GM23338 (cell line): Measurements from ENCODE around the gene PHACTR1. TPM values are rescaled to one million over a fixed set of nuclear protein-coding genes. Genes with fewer than 3 reads are reported as not detected.

Source experiments
- ATAC-seq: fragments of 200-7000 bp; cut with Tn5 transposase; 3 replicates; pipeline ENCODE4 v1.9.1; 2020
- DNase-seq: peaks from one replicate; pipeline ENCODE4 v3.0.0-alpha.2; 2015; ENCODE audit warnings: low spot score
- H2AFZ ChIP-seq: fragments of 200-600 bp; sonication (generic); 2 replicates; pipeline ENCODE4 v1.8.0; 2016; ENCODE audit warnings: antibody characterized with exemption, mild to moderate bottlenecking, moderate library complexity
- H3F3A ChIP-seq: fragments of 200-600 bp; sonication (generic); replicated peaks from 2 replicates; pipeline ENCODE4 v1.8.0; 2017; ENCODE audit warnings: antibody characterized with exemption, mixed run types, low read depth
- H3K27ac ChIP-seq: fragments of 200-600 bp; sonication (generic); 2 replicates; pipeline ENCODE4 v1.6.1; 2016; ENCODE audit warnings: low read depth
- H3K27me3 ChIP-seq: fragments of 200-600 bp; sonication (generic); 2 replicates; pipeline ENCODE4 v1.8.0; 2016; ENCODE audit warnings: mild to moderate bottlenecking, mixed run types, moderate library complexity; ENCODE audit not compliant: insufficient read depth
- H3K36me3 ChIP-seq: fragments of 200-600 bp; sonication (generic); 2 replicates; pipeline ENCODE4 v1.8.0; 2016; ENCODE audit warnings: mild to moderate bottlenecking; ENCODE audit not compliant: insufficient read depth
- H3K4me1 ChIP-seq: fragments of 200-600 bp; sonication (generic); 2 replicates; pipeline ENCODE4 v1.8.0; 2016; ENCODE audit warnings: mild to moderate bottlenecking, moderate library complexity; ENCODE audit not compliant: insufficient read depth
- H3K4me2 ChIP-seq: fragments of 200-600 bp; sonication (generic); 2 replicates; pipeline ENCODE4 v1.7.1; 2017; ENCODE audit warnings: mixed run types
- H3K4me3 ChIP-seq: fragments of 200-600 bp; sonication (generic); 2 replicates; pipeline ENCODE4 v1.6.1; 2016; ENCODE audit warnings: mixed run types
- H3K79me2 ChIP-seq: fragments of 200-600 bp; sonication (generic); replicated peaks from 2 replicates; pipeline ENCODE4 v1.8.0; 2017; ENCODE audit warnings: mild to moderate bottlenecking; ENCODE audit not compliant: insufficient read depth
- H3K9me2 ChIP-seq: fragments of 200-600 bp; sonication (generic); 2 replicates; pipeline ENCODE4 v1.8.0; 2017; ENCODE audit not compliant: insufficient read depth
- H4K20me1 ChIP-seq: fragments of 200-600 bp; sonication (generic); replicated peaks from 2 replicates; pipeline ENCODE4 v1.8.0; 2017; ENCODE audit warnings: mild to moderate bottlenecking; ENCODE audit not compliant: insufficient read depth
- H3K27ac Mint-ChIP-seq: 2 replicates; pipeline ENCODE4 v1.8.0; 2020; ENCODE audit warnings: inconsistent platforms, mild to moderate bottlenecking, moderate library complexity, mixed read lengths
- H3K27me3 Mint-ChIP-seq: 3 replicates; pipeline ENCODE4 v1.8.0; 2022; ENCODE audit warnings: low read depth, mild to moderate bottlenecking, moderate library complexity, mixed read lengths, inconsistent platforms; ENCODE audit not compliant: insufficient read depth, poor library complexity
- H3K36me3 Mint-ChIP-seq: 3 replicates; pipeline ENCODE4 v1.8.0; 2021; ENCODE audit warnings: low read depth, mild to moderate bottlenecking, inconsistent platforms, moderate library complexity, mixed read lengths
- H3K4me1 Mint-ChIP-seq: 3 replicates; pipeline ENCODE4 v1.8.0; 2020; ENCODE audit warnings: mild to moderate bottlenecking, inconsistent platforms, mixed read lengths
- H3K4me3 Mint-ChIP-seq: 3 replicates; pipeline ENCODE4 v1.8.0; 2021; ENCODE audit warnings: moderate library complexity, mild to moderate bottlenecking, inconsistent platforms, mixed read lengths
- H3K9me3 Mint-ChIP-seq: 3 replicates; pipeline ENCODE4 v1.8.0; 2020; ENCODE audit warnings: moderate library complexity, mild to moderate bottlenecking, inconsistent platforms, mixed read lengths
- NANOG ChIP-seq: IDR thresholded peaks from 2 replicates; pipeline ENCODE4 v1.6.1; 2016; ENCODE audit warnings: antibody characterized with exemption, borderline replicate concordance
- polyA plus RNA-seq: library from polyadenylated mRNA; unstranded; fragments of >200 nt; fragmentation: Nextera tagmentation; extraction: Ambion mirVana; gene quantifications from 2 replicates; pipeline ENCODE4 v1.2.1, GENCODE V29; 2016
- total RNA-seq: library from RNA; depleted of rRNA; stranded (reverse); fragments of >200 nt; shearing (Covaris generic); gene quantifications from 2 replicates; pipeline ENCODE4 v1.2.3, GENCODE V29; 2014
- TF ChIP-seq, protein P1 (sequence below), 2 experiments: fragments of 200-600 bp in 1 of 2; sonication (generic) in 1 of 2; conservative IDR thresholded peaks; 2 replicates each; pipeline versions ENCODE4 v1.5.1 to v1.6.1; 2016 to 2017; ENCODE audit warnings: antibody characterized with exemption in 2 of 2, low read depth in 2 of 2, mild to moderate bottlenecking in 2 of 2, moderate library complexity in 1 of 2
- TF ChIP-seq, protein P2 (sequence below): fragments of 250-450 bp; sonication (Bioruptor Pico); IDR thresholded peaks from 2 replicates; pipeline ENCODE4 v1.5.0; 2020; ENCODE audit warnings: mild to moderate bottlenecking, moderate library complexity

The PHACTR1 gene
- total and polyA plus RNA-seq, 2 experiments from 2014 or later = 5.9 to 19.3 TPM

DNA sequence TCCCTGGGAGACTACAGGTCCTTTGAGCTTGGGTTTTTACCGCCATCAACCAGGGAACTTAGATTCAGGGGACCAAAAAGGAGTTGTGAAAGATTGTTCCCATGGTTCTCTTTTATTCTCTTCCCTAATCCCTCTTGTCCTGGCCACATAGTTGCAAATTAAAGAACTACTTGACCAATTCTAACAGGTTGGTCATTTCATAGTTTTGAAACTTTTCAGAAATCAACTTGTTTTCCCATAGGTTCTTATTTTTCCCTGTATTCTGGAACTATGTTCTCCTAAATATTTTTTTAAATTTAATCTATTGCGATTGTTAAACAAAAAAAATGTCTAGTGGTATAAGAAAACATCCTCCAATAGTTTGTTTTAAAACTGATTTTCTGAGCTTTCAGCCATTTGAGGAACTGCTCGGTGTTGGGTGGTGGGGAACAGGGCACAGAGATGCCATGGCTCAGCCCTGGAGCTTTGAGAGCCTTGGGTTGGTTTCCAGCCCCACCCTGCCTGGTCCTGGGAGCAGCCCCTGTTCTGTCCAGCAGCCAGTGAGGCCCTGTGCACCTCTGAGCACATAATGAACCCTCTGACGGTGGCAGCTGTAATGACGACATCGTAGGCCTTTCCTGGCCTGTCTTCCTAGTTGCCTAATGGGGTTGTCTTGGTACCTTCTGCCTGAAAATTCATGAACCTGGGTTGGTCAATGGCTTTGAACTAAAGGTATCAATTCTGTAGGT lies 558.3 kb downstream of the PHACTR1 start (continued):
- TF ChIP-seq, protein P1, sequence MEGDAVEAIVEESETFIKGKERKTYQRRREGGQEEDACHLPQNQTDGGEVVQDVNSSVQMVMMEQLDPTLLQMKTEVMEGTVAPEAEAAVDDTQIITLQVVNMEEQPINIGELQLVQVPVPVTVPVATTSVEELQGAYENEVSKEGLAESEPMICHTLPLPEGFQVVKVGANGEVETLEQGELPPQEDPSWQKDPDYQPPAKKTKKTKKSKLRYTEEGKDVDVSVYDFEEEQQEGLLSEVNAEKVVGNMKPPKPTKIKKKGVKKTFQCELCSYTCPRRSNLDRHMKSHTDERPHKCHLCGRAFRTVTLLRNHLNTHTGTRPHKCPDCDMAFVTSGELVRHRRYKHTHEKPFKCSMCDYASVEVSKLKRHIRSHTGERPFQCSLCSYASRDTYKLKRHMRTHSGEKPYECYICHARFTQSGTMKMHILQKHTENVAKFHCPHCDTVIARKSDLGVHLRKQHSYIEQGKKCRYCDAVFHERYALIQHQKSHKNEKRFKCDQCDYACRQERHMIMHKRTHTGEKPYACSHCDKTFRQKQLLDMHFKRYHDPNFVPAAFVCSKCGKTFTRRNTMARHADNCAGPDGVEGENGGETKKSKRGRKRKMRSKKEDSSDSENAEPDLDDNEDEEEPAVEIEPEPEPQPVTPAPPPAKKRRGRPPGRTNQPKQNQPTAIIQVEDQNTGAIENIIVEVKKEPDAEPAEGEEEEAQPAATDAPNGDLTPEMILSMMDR (conservative IDR thresholded peaks at IDR 0.05; ENCODE audit: low read depth in 2 of 2) = no peak

DNA sequence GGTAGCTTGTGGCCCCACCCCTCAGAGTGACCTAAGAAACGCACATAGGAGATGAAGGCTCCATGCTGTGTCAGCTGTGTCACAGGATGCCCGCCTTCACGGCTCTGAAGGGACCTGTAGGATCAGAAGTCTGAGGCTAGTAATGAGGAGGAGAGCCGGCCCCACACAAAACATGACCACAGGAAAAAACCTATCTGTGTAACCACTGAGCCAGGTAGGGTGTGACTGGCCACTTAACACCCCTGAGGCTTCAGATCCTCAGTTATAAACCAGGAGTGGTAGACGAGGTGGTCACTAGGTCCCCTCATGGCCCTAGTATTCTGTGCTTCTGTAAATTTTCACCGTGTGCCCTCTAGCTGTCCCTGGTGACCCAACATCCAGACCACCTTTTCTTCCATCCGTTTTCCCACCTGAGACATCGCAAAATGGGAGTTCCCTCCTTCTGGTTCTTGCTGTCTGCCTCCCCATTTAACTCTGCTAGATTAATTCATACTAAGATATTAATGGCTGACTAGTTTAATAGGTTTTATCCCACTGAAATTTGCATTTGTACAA lies 558.9 kb downstream of the PHACTR1 start:
- H3K4me3 Mint-ChIP-seq = no peak overlapping the region
- no peak overlapping the region for H2AFZ ChIP-seq
- H3F3A ChIP-seq = no peaks in the 10 kb centered on the region
- no peaks in the 10 kb centered on the region for H3K27me3 ChIP-seq
- H3K4me1 Mint-ChIP-seq = peaks cover 11% of the 10 kb centered on the region
- peaks cover 2% of the 10 kb centered on the region for H3K27me3 Mint-ChIP-seq
- no peak overlapping the region for H3K27ac Mint-ChIP-seq
- H4K20me1 ChIP-seq = no peaks in the 10 kb centered on the region
- H3K36me3 Mint-ChIP-seq = no peaks in the 10 kb centered on the region; the same call in 1 of the 3 replicates
- ATAC-seq = no peak
- TF ChIP-seq, protein P2, sequence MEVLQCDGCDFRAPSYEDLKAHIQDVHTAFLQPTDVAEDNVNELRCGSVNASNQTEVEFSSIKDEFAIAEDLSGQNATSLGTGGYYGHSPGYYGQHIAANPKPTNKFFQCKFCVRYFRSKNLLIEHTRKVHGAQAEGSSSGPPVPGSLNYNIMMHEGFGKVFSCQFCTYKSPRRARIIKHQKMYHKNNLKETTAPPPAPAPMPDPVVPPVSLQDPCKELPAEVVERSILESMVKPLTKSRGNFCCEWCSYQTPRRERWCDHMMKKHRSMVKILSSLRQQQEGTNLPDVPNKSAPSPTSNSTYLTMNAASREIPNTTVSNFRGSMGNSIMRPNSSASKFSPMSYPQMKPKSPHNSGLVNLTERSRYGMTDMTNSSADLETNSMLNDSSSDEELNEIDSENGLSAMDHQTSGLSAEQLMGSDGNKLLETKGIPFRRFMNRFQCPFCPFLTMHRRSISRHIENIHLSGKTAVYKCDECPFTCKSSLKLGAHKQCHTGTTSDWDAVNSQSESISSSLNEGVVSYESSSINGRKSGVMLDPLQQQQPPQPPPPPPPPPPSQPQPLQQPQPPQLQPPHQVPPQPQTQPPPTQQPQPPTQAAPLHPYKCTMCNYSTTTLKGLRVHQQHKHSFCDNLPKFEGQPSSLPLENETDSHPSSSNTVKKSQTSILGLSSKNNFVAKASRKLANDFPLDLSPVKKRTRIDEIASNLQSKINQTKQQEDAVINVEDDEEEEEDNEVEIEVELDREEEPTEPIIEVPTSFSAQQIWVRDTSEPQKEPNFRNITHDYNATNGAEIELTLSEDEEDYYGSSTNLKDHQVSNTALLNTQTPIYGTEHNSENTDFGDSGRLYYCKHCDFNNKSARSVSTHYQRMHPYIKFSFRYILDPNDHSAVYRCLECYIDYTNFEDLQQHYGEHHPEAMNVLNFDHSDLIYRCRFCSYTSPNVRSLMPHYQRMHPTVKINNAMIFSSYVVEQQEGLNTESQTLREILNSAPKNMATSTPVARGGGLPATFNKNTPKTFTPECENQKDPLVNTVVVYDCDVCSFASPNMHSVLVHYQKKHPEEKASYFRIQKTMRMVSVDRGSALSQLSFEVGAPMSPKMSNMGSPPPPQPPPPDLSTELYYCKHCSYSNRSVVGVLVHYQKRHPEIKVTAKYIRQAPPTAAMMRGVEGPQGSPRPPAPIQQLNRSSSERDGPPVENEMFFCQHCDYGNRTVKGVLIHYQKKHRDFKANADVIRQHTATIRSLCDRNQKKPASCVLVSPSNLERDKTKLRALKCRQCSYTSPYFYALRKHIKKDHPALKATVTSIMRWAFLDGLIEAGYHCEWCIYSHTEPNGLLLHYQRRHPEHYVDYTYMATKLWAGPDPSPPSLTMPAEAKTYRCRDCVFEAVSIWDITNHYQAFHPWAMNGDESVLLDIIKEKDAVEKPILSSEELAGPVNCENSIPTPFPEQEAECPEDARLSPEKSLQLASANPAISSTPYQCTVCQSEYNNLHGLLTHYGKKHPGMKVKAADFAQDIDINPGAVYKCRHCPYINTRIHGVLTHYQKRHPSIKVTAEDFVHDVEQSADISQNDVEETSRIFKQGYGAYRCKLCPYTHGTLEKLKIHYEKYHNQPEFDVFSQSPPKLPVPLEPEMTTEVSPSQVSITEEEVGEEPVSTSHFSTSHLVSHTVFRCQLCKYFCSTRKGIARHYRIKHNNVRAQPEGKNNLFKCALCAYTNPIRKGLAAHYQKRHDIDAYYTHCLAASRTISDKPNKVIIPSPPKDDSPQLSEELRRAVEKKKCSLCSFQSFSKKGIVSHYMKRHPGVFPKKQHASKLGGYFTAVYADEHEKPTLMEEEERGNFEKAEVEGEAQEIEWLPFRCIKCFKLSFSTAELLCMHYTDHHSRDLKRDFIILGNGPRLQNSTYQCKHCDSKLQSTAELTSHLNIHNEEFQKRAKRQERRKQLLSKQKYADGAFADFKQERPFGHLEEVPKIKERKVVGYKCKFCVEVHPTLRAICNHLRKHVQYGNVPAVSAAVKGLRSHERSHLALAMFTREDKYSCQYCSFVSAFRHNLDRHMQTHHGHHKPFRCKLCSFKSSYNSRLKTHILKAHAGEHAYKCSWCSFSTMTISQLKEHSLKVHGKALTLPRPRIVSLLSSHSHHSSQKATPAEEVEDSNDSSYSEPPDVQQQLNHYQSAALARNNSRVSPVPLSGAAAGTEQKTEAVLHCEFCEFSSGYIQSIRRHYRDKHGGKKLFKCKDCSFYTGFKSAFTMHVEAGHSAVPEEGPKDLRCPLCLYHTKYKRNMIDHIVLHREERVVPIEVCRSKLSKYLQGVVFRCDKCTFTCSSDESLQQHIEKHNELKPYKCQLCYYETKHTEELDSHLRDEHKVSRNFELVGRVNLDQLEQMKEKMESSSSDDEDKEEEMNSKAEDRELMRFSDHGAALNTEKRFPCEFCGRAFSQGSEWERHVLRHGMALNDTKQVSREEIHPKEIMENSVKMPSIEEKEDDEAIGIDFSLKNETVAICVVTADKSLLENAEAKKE (CRISPR knock-in tag) = no peak
- no peak for TF ChIP-seq NANOG
- TF ChIP-seq, protein P1 (conservative IDR thresholded peaks at IDR 0.05; ENCODE audit: low read depth in 2 of 2) = 0 out of 4 replicates have a peak, but pooled peaks of 1 of the 2 experiments have one; percentile 13
- H3K4me1 ChIP-seq = peaks cover 7% of the 10 kb centered on the region; the same call in 1 of the 2 replicates
- no peaks in the 10 kb centered on the region for H3K9me2 ChIP-seq
- no peaks in the 10 kb centered on the region for H3K36me3 ChIP-seq
- no peaks in the 10 kb centered on the region for H3K79me2 ChIP-seq
- no peaks in the 10 kb centered on the region for H3K9me3 Mint-ChIP-seq
- DNase-seq = no peak
- no peak overlapping the region for H3K4me3 ChIP-seq
- no peak overlapping the region for H3K27ac ChIP-seq
- H3K4me2 ChIP-seq = no peak overlapping the region
